ENCODE results near the gene IMMT.
"Not testable (repeated sequence)": the region's sequence is repeated elsewhere in the genome, so short reads cannot be mapped to it uniquely, and the experiment has no call there.

Gene IMMT

GRCh38 chr2:86225581-86225980, 30.3 kb upstream of the IMMT start:
- peak; percentile 79 for DNase-seq

GRCh38 chr2:86224645-86225355, 29.5 kb upstream of the IMMT start:
- no peak for DNase-seq

- DNase-seq, result no peak
Measured at GRCh38 chr2:86223927-86224560, 28.8 kb upstream of the IMMT start.

GRCh38 chr2:86223140-86223926, 28.1 kb upstream of the IMMT start:
- DNase-seq, result no peak

- peak; percentile 65 for DNase-seq
Measured at GRCh38 chr2:86221066-86221684, 25.9 kb upstream of the IMMT start.

GRCh38 chr2:86219896-86220295, 24.6 kb upstream of the IMMT start:
- no peak for DNase-seq

GRCh38 chr2:86218124-86218523, 22.9 kb upstream of the IMMT start:
- DNase-seq, result no peak

GRCh38 chr2:86216575-86217555, 21.6 kb upstream of the IMMT start:
- DNase-seq, result no peak

- no peak for DNase-seq
Measured at GRCh38 chr2:86214503-86214832, 19.2 kb upstream of the IMMT start.

GRCh38 chr2:86213699-86214502, 18.6 kb upstream of the IMMT start:
- DNase-seq, result no peak

GRCh38 chr2:86213056-86213455, 17.8 kb upstream of the IMMT start:
- DNase-seq, result no peak

GRCh38 chr2:86211796-86212188, 16.5 kb upstream of the IMMT start:
- DNase-seq, result no peak

- no peak for DNase-seq
Measured at GRCh38 chr2:86211033-86211795, 16.0 kb upstream of the IMMT start.

- DNase-seq, result no peak
Measured at GRCh38 chr2:86204458-86204857, 9.2 kb upstream of the IMMT start.

GRCh38 chr2:86203614-86204013, 8.4 kb upstream of the IMMT start:
- no peak for DNase-seq

- no peak for DNase-seq
Measured at GRCh38 chr2:86202702-86203101, 7.4 kb upstream of the IMMT start.

GRCh38 chr2:86202336-86202692, 7.1 kb upstream of the IMMT start:
- no peak for DNase-seq

GRCh38 chr2:86201671-86202335, 6.5 kb upstream of the IMMT start:
- DNase-seq, result no peak

- DNase-seq, result not testable (repeated sequence)
Measured at GRCh38 chr2:86200564-86200963, 5.3 kb upstream of the IMMT start.

GRCh38 chr2:86199834-86200177, 4.5 kb upstream of the IMMT start:
- no peak for DNase-seq

All from suppressor macrophage treated with lipopolysaccharide for 4 hours (primary cell).